Astrocyte of the cerebellum (primary cell): ENCODE results near the gene WASF2.
"Not testable (repeated sequence)": the region's sequence is repeated elsewhere in the genome, so short reads cannot be mapped to it uniquely, and the experiment has no call there.

Experiments
- DNase-seq: peaks from one replicate; pipeline ENCODE4 v3.0.0-alpha.2; 2011; ENCODE audit warnings: low read depth
- H3K4me3 ChIP-seq: 2 replicates; pipeline ENCODE4 v1.5.1; 2011; ENCODE audit warnings: mild to moderate bottlenecking, low read depth, low read length, moderate library complexity
- in situ Hi-C: cut with HindIII; loops from 2 replicates; pipeline ENCODE4 v1.10.0; 2017; ENCODE audit warnings: low sequenced_read_pairs
- TF ChIP-seq, protein P1 (sequence below): IDR thresholded peaks from 2 replicates; pipeline ENCODE4 v1.5.1; 2012; ENCODE audit warnings: low read length, low read depth, moderate library complexity, mild to moderate bottlenecking; ENCODE audit errors: missing control alignments

Gene WASF2

GRCh38 chr1:27444632-27445031, 45.3 kb downstream of the WASF2 start:
- in situ Hi-C loops = no loop called here
- H3K4me3 ChIP-seq = no peak overlapping the region
- no peak for DNase-seq
- TF ChIP-seq, protein P1, sequence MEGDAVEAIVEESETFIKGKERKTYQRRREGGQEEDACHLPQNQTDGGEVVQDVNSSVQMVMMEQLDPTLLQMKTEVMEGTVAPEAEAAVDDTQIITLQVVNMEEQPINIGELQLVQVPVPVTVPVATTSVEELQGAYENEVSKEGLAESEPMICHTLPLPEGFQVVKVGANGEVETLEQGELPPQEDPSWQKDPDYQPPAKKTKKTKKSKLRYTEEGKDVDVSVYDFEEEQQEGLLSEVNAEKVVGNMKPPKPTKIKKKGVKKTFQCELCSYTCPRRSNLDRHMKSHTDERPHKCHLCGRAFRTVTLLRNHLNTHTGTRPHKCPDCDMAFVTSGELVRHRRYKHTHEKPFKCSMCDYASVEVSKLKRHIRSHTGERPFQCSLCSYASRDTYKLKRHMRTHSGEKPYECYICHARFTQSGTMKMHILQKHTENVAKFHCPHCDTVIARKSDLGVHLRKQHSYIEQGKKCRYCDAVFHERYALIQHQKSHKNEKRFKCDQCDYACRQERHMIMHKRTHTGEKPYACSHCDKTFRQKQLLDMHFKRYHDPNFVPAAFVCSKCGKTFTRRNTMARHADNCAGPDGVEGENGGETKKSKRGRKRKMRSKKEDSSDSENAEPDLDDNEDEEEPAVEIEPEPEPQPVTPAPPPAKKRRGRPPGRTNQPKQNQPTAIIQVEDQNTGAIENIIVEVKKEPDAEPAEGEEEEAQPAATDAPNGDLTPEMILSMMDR = no peak

- H3K4me3 ChIP-seq = no peak overlapping the region
- TF ChIP-seq, protein P1 = no peak
- in situ Hi-C loops = loop anchor here (5.0 kb wide), 1 partner anchor 38 kb away; no protein-coding TSS in a partner anchor
- DNase-seq = no peak
Observed at GRCh38 chr1:27439150-27439549, 50.8 kb downstream of the WASF2 start.

GRCh38 chr1:27438621-27439061, 51.3 kb downstream of the WASF2 start:
- H3K4me3 ChIP-seq = no peak overlapping the region
- in situ Hi-C loops = loop anchor here (5.0 kb wide), 1 partner anchor 39 kb away; no protein-coding TSS in a partner anchor
- no peak for DNase-seq
- TF ChIP-seq, protein P1 = no peak

DNA sequence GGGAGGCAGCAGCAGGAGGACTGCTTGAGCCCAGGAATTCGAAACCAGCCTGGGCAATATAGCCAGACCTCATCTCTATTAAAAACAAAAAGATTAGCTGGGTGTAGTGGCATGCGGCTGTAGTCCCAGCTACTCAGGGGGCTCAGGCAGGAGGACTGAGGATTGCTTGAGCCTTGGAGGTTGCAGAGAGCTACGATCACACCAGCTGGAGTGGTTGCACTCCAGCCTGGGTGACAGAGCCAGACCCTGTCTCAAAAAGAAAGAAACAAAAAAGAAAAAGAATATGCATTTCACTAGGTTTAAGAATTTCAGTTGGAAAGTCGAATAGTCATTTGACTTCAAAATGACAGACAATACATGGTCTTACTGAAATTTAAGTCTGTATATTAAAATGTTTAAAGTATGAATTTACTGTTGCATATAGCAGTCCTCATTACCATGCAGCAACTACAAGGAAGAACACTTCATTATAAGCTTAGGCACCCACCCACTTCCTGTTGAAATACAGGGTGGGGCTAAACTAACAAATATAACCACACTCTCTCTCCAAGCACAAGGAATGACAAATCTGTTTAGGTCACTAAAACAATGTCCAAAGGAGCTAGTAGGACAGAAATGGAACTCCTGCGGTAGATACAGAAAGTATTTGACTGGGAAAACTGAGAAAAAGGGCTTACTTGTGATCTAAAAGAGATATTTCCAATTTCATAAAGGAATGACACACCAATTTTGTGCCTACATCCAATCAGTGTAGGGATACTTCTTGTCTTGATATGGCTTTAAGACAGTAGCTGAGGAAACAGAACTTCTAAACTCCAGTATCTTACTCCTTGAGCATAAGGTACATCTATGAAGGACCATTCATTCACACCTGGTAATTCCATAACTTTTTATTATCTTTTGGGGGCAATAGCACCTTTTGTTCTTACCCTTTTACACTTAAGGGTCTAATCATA, 53.5 kb downstream of the WASF2 start:
- TF ChIP-seq, protein P1 = no peak
- in situ Hi-C loops = loop anchor here (5.0 kb wide), 1 partner anchor 41 kb away; no protein-coding TSS in a partner anchor
- H3K4me3 ChIP-seq = no peak overlapping the region
- DNase-seq = no peak

- in situ Hi-C loops = loop anchor here (5.0 kb wide), 1 partner anchor 42 kb away; no protein-coding TSS in a partner anchor
- H3K4me3 ChIP-seq = no peak overlapping the region
- DNase-seq = no peak
- TF ChIP-seq, protein P1 = no peak
Observed at GRCh38 chr1:27435566-27436203, 54.3 kb downstream of the WASF2 start.

DNA sequence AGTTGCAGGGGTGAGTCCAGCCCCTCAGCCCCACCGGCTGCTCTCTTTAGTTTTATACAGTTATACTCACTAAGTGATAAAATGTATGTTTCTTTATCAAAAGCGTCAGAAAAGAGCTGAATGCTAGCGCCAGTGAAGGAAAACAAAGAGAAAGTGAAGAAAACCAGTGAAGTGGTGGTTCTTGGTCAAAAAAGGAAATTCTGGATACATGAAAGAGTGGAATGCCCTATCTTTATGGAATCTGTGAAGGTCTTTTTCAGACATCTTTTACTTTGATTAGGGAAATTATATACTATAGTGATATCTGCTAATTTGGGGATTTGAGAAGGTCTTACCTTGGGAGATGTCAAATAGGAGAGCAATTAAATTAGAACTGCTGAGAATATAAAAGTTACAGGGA, 56.3 kb downstream of the WASF2 start:
- in situ Hi-C loops = no loop called here
- TF ChIP-seq, protein P1 = no peak
- no peak for DNase-seq
- no peak overlapping the region for H3K4me3 ChIP-seq

DNA sequence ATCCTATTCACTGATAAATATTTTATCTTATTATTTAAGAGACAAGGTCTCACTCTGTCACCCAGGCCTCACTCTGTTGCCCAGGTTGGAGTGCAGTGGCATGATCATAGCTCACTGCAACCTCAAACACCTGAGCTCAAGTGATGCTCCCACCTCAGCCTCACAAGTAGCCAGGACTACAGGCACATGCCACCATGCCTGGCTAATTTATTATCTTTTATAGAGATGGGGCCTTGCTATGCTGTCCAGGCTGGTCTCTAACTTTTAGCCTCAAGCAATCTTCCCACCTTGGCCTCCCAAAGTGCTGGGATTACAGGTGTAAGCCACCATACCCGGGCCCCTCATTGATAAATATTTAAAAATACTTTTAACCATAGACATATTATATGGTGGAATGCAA, 57.2 kb downstream of the WASF2 start:
- in situ Hi-C loops, DNase-seq, H3K4me3 ChIP-seq: not testable (repeated sequence)
